SK-N-SH (cell line): ENCODE results near the gene USP2.

Experiments used
- NFIC ChIP-seq: IDR thresholded peaks from 2 replicates; pipeline ENCODE4 v1.4.0; 2012; ENCODE audit warnings: borderline replicate concordance
- RXRA ChIP-seq: IDR thresholded peaks from 2 replicates; pipeline ENCODE4 v1.4.0; 2012; ENCODE audit warnings: low read depth, mild to moderate bottlenecking, borderline replicate concordance
- SIN3A ChIP-seq: IDR thresholded peaks from 2 replicates; pipeline ENCODE4 v1.6.1; 2012; ENCODE audit warnings: low read depth, mild to moderate bottlenecking, low read length, moderate library complexity, borderline replicate concordance
- TF ChIP-seq, protein P1 (sequence below): fragments of 200-600 bp; sonication (generic); IDR thresholded peaks from 2 replicates; pipeline ENCODE4 v1.6.1; 2017; ENCODE audit warnings: antibody characterized with exemption, mild to moderate bottlenecking, moderate library complexity

DNA sequence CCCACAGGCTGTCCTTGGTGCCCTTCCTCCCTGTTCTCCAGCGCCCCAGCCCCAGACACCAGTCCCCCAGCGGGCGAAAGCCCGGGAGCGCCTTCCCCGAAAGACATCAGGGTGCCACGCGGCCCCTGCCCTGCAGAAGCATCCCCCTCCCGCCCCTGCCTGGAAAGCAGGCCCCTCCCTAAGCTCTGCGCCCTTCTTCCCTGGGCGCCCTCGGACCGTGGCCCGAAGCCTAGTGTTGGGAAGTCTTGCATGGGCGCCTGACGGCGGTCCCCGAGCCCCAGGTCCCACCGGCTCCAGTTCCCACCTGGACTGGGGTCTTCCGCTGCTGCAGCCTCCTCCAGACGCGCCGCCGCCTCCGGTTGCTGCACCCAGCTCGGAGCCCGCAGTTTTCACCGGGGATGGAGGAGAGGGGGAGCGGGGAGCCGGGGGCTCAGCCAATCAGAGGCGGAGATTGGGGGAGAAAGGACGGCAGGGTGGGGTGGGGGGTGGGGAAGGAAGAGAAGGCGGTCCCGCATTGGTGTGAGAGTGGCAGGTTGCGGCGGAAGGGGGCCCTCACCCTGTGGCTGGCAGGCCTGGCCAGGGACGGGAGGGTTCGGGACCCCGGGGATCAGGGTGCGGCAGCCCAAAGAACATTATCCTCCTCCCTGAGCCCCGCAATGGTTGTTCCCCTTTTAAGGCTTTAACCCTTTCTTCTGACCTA, 41.5 kb upstream of the USP2 start, which contains the start of gene THY1:
- TF ChIP-seq NFIC: no peak
- TF ChIP-seq, protein P1, sequence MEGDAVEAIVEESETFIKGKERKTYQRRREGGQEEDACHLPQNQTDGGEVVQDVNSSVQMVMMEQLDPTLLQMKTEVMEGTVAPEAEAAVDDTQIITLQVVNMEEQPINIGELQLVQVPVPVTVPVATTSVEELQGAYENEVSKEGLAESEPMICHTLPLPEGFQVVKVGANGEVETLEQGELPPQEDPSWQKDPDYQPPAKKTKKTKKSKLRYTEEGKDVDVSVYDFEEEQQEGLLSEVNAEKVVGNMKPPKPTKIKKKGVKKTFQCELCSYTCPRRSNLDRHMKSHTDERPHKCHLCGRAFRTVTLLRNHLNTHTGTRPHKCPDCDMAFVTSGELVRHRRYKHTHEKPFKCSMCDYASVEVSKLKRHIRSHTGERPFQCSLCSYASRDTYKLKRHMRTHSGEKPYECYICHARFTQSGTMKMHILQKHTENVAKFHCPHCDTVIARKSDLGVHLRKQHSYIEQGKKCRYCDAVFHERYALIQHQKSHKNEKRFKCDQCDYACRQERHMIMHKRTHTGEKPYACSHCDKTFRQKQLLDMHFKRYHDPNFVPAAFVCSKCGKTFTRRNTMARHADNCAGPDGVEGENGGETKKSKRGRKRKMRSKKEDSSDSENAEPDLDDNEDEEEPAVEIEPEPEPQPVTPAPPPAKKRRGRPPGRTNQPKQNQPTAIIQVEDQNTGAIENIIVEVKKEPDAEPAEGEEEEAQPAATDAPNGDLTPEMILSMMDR: no peak
- TF ChIP-seq RXRA: no peak
- no peak for TF ChIP-seq SIN3A
